Measurements from ENCODE around the gene CISD2.
A peak's percentile ranks its signal among the peaks of the same experiment; 100 is the strongest.
"Not testable (repeated sequence)": the region's sequence is repeated elsewhere in the genome, so short reads cannot be mapped to it uniquely, and the experiment has no call there.

CISD2 gene

DNA sequence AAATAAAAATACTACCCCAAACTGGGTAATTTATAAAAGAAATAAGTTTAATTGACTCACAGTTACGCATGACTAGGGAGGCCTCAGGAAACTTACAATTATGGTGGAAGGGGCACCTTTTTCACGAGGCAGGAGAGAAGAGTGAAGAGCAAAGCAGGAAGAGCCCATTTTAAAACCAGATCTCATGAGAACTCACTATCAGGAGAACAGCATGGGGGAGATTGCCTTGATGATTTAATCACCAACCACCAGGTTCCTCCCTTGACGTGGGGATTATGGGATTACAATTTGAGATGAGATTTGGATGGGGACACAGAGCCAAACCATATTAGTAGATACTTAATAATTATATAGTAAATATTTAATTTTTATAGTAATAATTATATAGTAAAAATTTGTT, 10.1 kb downstream of the CISD2 start:
- Histone ChIP-seq H3K9me3 (no peaks in the 10 kb centered on the region), H3K27me3 (no peaks in the 10 kb centered on the region), H3K4me1 (ENCODE audit: control insufficient read depth in 1 of 2, insufficient read depth in 1 of 2, low read depth in 1 of 2, low read length in 1 of 2) (peaks cover 0 to 10% of the 10 kb centered on the region in 2 experiments), H3K27ac (peak overlapping the region; percentile 42), H3K4me3 (ENCODE audit: low read depth in 1 of 2, low read length in 1 of 2) (no peak overlapping the region), H3K36me3 (no peaks in the 10 kb centered on the region)
- TF ChIP-seq, protein P1, sequence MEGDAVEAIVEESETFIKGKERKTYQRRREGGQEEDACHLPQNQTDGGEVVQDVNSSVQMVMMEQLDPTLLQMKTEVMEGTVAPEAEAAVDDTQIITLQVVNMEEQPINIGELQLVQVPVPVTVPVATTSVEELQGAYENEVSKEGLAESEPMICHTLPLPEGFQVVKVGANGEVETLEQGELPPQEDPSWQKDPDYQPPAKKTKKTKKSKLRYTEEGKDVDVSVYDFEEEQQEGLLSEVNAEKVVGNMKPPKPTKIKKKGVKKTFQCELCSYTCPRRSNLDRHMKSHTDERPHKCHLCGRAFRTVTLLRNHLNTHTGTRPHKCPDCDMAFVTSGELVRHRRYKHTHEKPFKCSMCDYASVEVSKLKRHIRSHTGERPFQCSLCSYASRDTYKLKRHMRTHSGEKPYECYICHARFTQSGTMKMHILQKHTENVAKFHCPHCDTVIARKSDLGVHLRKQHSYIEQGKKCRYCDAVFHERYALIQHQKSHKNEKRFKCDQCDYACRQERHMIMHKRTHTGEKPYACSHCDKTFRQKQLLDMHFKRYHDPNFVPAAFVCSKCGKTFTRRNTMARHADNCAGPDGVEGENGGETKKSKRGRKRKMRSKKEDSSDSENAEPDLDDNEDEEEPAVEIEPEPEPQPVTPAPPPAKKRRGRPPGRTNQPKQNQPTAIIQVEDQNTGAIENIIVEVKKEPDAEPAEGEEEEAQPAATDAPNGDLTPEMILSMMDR (IDR thresholded peaks at IDR 0.05), result no peak

DNA sequence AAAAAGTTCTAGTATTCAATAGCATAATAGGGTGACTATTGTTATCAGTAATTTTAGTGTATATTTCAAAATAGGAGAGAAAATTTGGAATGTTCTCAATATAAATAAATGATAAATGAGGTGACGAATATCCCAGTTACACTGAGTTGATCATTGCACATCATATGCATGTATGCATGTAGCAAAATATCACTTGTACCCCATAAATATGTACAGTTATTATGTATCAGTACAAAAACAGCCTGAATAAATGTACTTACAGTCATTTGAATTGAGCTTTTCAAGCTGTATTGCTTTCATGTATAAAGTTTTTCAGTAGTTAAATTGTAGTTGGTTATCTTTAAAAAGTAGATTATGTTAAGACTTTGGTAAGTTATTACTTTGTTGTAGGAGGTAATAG, 12.6 kb downstream of the CISD2 start:
- Histone ChIP-seq H3K4me1 (ENCODE audit: control insufficient read depth in 1 of 2, insufficient read depth in 1 of 2, low read depth in 1 of 2, low read length in 1 of 2) (peaks cover 0 to 10% of the 10 kb centered on the region in 2 experiments), H3K9me3 (no peaks in the 10 kb centered on the region), H3K4me3 (ENCODE audit: low read depth in 1 of 2, low read length in 1 of 2) (no peak overlapping the region), H3K27me3 (no peaks in the 10 kb centered on the region), H3K27ac (no peak overlapping the region), H3K36me3 (no peaks in the 10 kb centered on the region)
- TF ChIP-seq, protein P1 (IDR thresholded peaks at IDR 0.05), result no peak

DNA sequence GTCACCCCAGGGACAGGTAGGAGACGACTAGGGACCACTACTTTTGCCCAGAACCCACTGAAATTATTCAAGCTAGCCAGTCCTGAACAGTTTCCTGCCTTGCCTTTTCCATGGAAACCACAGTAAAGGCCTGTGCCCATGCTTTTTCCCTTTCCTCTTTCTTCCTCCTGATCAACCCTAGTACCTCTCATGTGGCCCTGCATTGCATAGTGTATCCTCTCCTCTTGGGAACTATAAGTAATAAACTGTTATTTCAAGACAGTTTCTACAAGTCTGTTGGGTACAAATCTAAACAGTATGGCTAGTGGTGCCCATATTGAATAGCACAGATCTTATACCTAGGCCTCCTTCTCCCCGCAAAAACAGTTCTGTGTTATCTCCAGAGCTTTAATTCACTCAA, 14.5 kb downstream of the CISD2 start:
- no peaks in the 10 kb centered on the region for H3K36me3 ChIP-seq
- no peak overlapping the region for H3K27ac ChIP-seq
- H3K9me3 ChIP-seq, result no peaks in the 10 kb centered on the region
- no peaks in the 10 kb centered on the region for H3K27me3 ChIP-seq
- TF ChIP-seq, protein P1 (IDR thresholded peaks at IDR 0.05), result no peak
- H3K4me1 ChIP-seq (ENCODE audit: control insufficient read depth in 1 of 2, insufficient read depth in 1 of 2, low read depth in 1 of 2, low read length in 1 of 2), result peaks cover 0 to 3% of the 10 kb centered on the region in 2 experiments
- no peak overlapping the region for H3K4me3 ChIP-seq (ENCODE audit: low read depth in 1 of 2, low read length in 1 of 2)

DNA sequence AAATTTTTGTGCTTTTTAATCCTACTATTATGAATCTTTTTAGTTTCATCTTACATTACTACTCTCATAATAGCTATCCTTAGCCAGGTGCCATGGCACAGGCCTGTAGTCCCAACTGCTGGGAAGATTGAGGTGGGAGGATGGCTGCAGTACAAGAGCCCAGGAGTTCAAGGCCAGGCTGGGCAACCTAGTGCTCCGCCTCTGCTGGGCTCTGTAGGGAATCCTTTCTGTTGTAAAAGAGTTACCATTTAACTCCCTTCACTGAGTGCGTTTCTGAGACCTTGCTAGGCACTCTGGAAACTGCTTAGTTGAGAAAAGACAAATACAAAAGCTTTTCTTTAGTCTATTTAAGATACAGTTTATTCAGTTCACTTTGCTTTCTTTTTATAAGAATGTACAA, 19.8 kb downstream of the CISD2 start:
- not testable (repeated sequence) for H3K4me3 ChIP-seq (ENCODE audit: low read depth in 1 of 2, low read length in 1 of 2); H3K4me1 ChIP-seq (ENCODE audit: control insufficient read depth in 1 of 2, insufficient read depth in 1 of 2, low read depth in 1 of 2, low read length in 1 of 2); H3K9me3 ChIP-seq; H3K27ac ChIP-seq; H3K36me3 ChIP-seq; H3K27me3 ChIP-seq

DNA sequence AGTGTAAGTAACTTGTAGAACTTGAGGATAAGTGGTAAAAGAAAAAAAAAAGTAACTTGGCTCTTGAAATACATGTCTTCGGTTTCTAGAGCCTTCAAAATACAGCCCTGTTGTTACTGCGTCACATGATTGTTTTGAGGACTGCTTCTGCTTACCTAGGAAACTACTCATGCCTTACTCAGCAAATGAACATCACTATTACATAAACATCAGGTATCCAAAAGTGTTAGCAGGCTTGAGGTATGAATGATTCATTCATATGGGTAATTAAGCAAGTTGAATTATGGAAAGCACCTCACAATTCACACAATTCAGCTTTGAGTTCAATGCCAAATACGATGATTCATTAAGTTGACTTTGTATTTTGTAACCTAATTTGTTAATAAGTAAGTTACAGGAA, 21.1 kb downstream of the CISD2 start:
- H3K9me3 ChIP-seq; H3K27ac ChIP-seq; H3K36me3 ChIP-seq; H3K4me1 ChIP-seq (ENCODE audit: control insufficient read depth in 1 of 2, insufficient read depth in 1 of 2, low read depth in 1 of 2, low read length in 1 of 2); H3K27me3 ChIP-seq; H3K4me3 ChIP-seq (ENCODE audit: low read depth in 1 of 2, low read length in 1 of 2): not testable (repeated sequence)

DNA sequence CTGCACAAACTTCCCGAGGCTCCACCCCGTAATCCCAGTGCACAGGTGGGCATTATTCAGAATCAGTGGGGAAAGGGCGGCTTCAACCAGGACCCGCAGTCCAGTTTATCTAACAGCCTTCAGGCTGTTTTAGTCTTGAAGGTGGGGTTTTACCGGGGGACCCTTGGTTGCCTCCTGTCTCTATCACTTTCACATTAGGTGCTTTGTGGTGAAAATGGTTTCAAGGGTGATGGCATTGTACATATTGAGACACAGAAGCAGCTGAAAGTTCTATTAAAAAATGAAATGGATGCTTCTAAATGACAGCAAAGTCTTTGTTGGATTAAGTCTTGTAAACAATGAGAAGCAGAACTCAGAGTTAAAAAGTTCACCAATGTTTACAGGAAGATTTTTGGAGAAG, 27.8 kb downstream of the CISD2 start:
- not testable (repeated sequence) for H3K9me3 ChIP-seq; H3K27me3 ChIP-seq; H3K4me1 ChIP-seq (ENCODE audit: control insufficient read depth in 1 of 2, insufficient read depth in 1 of 2, low read depth in 1 of 2, low read length in 1 of 2); H3K4me3 ChIP-seq (ENCODE audit: low read depth in 1 of 2, low read length in 1 of 2); H3K27ac ChIP-seq; H3K36me3 ChIP-seq

DNA sequence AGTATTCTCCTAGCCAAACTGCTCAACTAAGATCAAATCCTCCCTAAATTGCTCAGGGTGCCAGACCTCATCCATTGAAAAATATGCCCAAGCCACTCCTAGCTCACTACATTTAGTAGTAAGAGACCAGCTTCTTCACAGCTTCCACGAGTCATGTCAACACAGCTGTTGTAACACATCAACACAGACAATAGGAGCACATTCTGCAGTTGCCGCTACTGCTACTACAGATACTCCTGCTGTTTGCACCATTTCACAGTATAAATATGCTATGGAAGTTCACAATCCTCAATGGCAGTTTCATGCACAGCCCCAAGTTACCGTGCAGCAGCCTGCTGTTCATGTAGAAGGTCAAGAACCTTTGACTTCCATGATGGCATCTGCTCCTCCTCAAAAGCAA, 28.8 kb downstream of the CISD2 start:
- H3K27ac ChIP-seq; H3K4me1 ChIP-seq (ENCODE audit: control insufficient read depth in 1 of 2, insufficient read depth in 1 of 2, low read depth in 1 of 2, low read length in 1 of 2); H3K27me3 ChIP-seq; H3K9me3 ChIP-seq; H3K36me3 ChIP-seq; H3K4me3 ChIP-seq (ENCODE audit: low read depth in 1 of 2, low read length in 1 of 2): not testable (repeated sequence)

DNA sequence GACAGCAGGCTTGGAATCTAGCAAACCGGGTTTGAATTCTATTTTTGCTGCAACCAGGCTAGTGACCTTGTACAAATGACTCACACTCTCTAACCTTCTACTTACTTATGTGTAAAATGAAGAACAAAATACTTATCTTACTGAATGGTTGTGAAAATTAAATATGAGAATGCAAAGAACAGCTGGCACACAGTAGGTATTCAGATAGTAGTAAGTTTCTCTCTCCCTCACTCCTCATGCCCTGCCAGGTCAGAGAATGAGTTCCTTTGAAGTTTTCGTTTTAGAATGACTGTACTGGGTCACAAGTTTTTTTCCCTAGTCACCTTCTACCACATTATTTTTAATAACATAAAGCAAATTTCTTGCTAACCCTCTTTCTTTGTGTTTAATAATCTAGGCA, 33.0 kb downstream of the CISD2 start:
- H3K4me1 ChIP-seq (ENCODE audit: control insufficient read depth in 1 of 2, insufficient read depth in 1 of 2, low read depth in 1 of 2, low read length in 1 of 2), result no peaks in the 10 kb centered on the region
- H3K36me3 ChIP-seq, result no peaks in the 10 kb centered on the region
- no peaks in the 10 kb centered on the region for H3K9me3 ChIP-seq
- no peak overlapping the region for H3K4me3 ChIP-seq (ENCODE audit: low read depth in 1 of 2, low read length in 1 of 2)
- TF ChIP-seq, protein P1 (IDR thresholded peaks at IDR 0.05), result no peak
- H3K27me3 ChIP-seq, result no peaks in the 10 kb centered on the region
- H3K27ac ChIP-seq, result no peak overlapping the region

Data from neutrophil (primary cell).